Naive thymus-derived CD8-positive, alpha-beta T cell (primary cell): ENCODE data around the gene ARID3C. TPM values are rescaled to one million over a fixed set of nuclear protein-coding genes. Genes with fewer than 3 reads are reported as not detected.
A peak's percentile ranks its signal among the peaks of the same experiment; 100 is the strongest.

ENCODE experiments used
- ATAC-seq, 2 donors: fragments of 150-1000 bp; cut with Tn5 transposase in 1 of 2; sonication (Bioruptor Pico), chemical (Tn5 transposase) in 1 of 2; 1 replicate in 1 of 2; 2 replicates in 1 of 2; pipeline ENCODE4 v1.10.0; 2021; ENCODE audit warnings: mild to moderate bottlenecking in 2 of 2, moderate library complexity in 2 of 2
- POLR2A ChIA-PET: fragments of 350-600 bp; sonication (Branson Sonifier 250); formaldehyde crosslinking; loops from one replicate; lab custom pipeline; 2021; ENCODE audit warnings: antibody characterized with exemption; lab: Charles Lee
- DNase-seq, 10 donors: peaks; one replicate each; pipeline versions ENCODE4 v3.0.0 to v3.0.0-alpha.2; 2020 to 2022
- H3K27ac Mint-ChIP-seq, 10 donors: one replicate each; pipeline ENCODE4 v1.8.0; 2020 to 2022; ENCODE audit warnings: mild to moderate bottlenecking in 10 of 10, mixed read lengths in 10 of 10, moderate library complexity in 4 of 10, inconsistent platforms in 1 of 10
- H3K27me3 Mint-ChIP-seq, 5 donors: one replicate each; pipeline ENCODE4 v1.8.0; 2021 to 2022; ENCODE audit warnings: mixed read lengths in 5 of 5
- H3K36me3 Mint-ChIP-seq, 3 donors: one replicate each; pipeline ENCODE4 v1.8.0; 2020 to 2022; ENCODE audit warnings: mixed read lengths in 3 of 3, mild to moderate bottlenecking in 2 of 3, inconsistent platforms in 1 of 3
- H3K4me1 Mint-ChIP-seq, 4 donors: one replicate each; pipeline ENCODE4 v1.8.0; 2021 to 2022; ENCODE audit warnings: mixed read lengths in 4 of 4
- H3K4me3 Mint-ChIP-seq, 10 donors: one replicate each; pipeline ENCODE4 v1.8.0; 2020 to 2022; ENCODE audit warnings: mild to moderate bottlenecking in 10 of 10, mixed read lengths in 10 of 10, moderate library complexity in 6 of 10, inconsistent platforms in 1 of 10
- H3K9me3 Mint-ChIP-seq, 9 donors: one replicate each; pipeline ENCODE4 v1.8.0; 2020 to 2022; ENCODE audit warnings: mixed read lengths in 9 of 9, mild to moderate bottlenecking in 3 of 9, inconsistent platforms in 1 of 9, moderate library complexity in 1 of 9
- polyA plus RNA-seq, 3 donors: library from polyadenylated mRNA; unstranded; fragments of 300-500 nt; fragmentation: Illumina TruSeq; gene quantifications; one replicate each; pipeline ENCODE4 v1.2.3, GENCODE V29; 2021
- total RNA-seq, 8 experiments: library from RNA in 2 of 8; stranded (reverse) in 2 of 8; gene quantifications; one replicate each; pipeline ENCODE4 v1.2.3 and lab custom pipeline; 2021 to 2026

Gene ARID3C
- total and polyA plus RNA-seq, 5 experiments from 2014 or later, result 0.27 TPM; not detected in 4

DNA sequence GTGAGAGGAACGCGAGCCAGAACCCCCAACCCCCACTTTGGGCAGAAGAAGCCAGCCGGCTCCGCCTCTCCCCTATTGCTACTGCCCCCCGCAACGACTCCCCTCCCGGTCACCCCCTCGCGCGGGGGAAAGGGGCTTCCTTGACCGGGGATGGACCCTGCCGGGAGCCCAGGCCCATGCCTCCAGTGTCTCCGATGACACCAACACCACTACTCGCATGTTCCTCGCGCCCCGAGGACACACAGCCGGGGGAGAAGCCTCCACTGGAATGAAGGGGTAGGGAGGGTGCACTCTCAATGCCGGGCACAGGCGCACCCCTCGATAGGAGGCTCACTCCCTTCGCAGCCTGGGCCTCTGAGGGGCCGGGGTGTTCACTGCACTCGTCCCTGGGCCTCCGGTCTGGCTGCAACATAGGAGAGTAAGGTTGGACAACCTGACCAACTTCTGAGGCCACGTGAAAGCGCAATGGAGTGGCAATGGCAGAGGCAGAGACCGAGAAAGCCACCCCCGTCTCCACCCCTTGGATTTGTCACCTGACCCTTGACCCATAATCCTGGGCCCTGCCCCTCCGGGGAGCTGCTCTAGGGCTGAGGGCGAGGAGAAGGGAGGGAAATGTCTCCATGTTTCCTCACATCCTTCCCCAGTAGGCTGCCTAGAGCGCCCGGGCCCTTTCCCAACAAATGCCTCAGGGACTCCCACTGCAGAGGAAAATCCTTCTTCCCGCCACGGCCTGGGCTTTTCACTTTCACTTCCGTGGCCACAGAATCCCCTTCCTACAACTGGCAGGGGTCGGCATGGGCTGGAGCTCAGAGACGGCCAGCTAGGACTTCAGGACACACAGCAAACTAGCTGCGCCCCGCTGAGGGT, 38.3 kb downstream of the ARID3C start:
- peak in 1 of 10 donors; percentile 18 for DNase-seq
- Mint-ChIP-seq H3K36me3 (peaks cover 0 to 5% (median 5%) of the 10 kb centered on the region in 3 donors), H3K9me3 (no peaks in the 10 kb centered on the region), H3K27ac (no peak overlapping the region), H3K4me3 (peak overlapping the region; percentile 61 to 89 (median 74)), H3K27me3 (peaks cover 45 to 79% (median 68%) of the 10 kb centered on the region in 5 donors), H3K4me1 (peaks cover 25 to 44% (median 31%) of the 10 kb centered on the region in 4 donors)
- POLR2A ChIA-PET, result interaction anchor here (1.2 kb wide), 1 partner anchor 11 kb away, joined by 3 read pairs; no protein-coding TSS in a partner anchor
- ATAC-seq, result peak; percentile 11 to 27

DNA sequence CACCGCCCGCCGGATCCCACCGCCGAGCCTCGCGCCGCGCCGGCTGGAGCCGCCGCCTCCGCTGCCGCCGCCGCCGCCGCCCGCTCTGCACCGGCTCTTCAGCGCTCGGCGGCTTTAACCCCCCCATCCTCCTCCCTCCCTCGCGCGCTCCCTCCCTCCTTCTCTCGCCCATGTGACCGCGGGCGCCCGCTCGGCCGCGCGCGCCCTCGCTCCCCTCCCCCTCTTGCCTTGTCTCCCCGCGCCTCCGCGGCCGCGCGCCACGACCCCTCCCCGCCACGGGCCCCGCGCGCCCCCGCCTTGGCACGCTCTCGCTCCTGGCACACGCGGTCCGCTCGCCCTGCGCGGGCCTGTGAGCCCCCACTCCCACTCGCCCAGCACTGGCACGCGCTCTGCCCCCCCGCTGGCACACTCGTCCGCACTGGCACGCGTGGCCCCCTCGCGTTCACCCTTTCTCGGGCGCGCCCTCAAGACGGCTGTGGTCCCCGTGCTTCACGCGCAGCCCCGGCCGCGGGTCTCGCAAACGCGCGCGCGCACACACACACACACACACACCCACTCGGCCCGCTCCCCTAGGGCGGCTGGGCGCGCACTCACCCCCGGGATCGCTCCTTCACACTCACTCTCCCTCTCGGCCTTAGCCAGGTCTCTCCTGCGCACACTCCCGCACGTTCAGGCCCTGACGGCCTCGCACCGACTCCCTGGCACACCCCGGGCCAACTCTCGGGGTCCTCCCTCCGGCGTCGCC, 39.1 kb downstream of the ARID3C start, which contains the start of gene CNTFR:
Gene CNTFR, minus strand, starts transcription at position 89 of the 745 bp plus-strand sequence. CDS start 20,743 bp downstream, outside the sequence.
- H3K4me1 Mint-ChIP-seq, result peaks cover 25 to 44% (median 31%) of the 10 kb centered on the region in 4 donors
- H3K9me3 Mint-ChIP-seq, result no peaks in the 10 kb centered on the region
- peak within 1 kb of the TSS in 2 of 10 donors; percentile 21 to 30 for H3K27ac Mint-ChIP-seq
- peak; percentile 19 to 24 for ATAC-seq
- peak within 1 kb of the TSS; percentile 73 to 89 (median 82) for H3K4me3 Mint-ChIP-seq
- peaks cover 0 to 5% (median 2%) of the 10 kb centered on the region in 3 donors for H3K36me3 Mint-ChIP-seq
- H3K27me3 Mint-ChIP-seq, result peaks cover 46 to 84% (median 68%) of the 10 kb centered on the region in 5 donors
- POLR2A ChIA-PET, result no interaction called here
- DNase-seq, result no peak

DNA sequence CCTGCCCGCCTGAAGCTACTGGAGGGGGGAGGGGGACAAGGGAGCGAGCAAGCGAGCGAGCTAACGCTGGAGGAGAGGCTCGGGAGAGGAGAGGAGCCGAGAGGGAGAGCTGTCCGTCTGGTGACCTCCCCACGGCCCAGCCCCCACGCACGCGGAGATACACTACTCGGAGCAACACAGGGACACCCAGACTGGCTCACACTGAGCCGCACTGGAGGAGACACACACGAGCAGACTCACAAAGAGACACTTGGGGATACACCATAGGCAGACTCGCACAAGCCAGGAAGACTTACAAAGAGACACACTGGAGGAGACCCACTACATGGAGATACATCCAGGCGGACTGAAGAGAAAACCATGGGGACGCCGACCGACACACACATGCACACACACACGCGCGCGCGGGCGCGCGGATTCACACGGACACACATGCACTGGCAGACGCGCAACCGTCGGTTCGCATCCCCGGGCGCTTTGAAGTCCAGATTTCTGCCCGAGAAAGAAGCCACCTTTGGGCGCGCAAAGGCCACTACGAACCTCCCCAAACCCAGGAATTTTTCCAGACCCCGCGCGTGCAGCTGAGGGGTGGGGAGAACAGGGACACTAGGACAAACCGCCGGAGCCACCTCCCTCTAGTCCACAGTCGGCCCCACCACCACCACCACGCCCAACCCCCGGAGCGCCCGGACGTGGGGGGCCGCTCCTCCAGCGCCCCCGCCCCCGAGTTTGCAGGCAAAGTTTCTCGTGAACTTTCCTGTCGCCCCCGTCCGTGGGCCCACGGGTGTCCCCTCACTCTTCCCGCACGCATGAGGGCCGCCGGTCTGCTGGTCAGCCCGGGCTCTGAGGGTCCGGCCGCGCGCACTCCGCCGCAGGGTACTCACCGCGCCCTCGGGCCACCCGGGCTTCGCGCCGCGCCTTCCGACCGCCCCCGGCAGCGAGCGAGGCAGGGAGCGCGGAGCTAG, 39.9 kb downstream of the ARID3C start:
- DNase-seq (no peak), ATAC-seq (no peak)
- Mint-ChIP-seq H3K27ac (peak overlapping the region in 1 of 10 donors; percentile 30), H3K27me3 (peaks cover 47 to 92% (median 71%) of the 10 kb centered on the region in 5 donors), H3K36me3 (peaks cover 0 to 5% (median 0%) of the 10 kb centered on the region in 3 donors), H3K9me3 (no peaks in the 10 kb centered on the region), H3K4me1 (peaks cover 25 to 44% (median 31%) of the 10 kb centered on the region in 4 donors), H3K4me3 (peak overlapping the region; percentile 44 to 85 (median 79))
- POLR2A ChIA-PET, result no interaction called here

DNA sequence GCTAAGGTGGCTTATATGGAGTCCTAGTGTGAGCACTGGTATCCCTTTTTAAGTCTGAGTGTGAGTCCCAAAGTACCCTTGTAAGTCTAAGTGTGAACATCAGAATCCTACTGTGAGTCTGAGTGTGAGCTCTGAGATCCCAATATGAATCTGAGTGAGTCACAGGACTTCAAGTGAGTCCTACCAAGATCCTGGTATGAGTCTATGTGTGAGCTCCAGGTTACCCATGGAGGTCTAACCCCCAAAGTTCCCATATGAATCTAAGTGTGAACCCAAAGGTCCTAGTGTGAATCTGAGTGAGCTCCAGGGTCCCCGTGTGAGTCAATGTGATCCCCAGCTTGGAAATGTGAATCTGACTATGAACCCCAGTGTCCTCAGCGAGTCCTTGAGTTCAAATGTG, 41.6 kb downstream of the ARID3C start:
- Mint-ChIP-seq H3K4me1 (peaks cover 18 to 32% (median 26%) of the 10 kb centered on the region in 4 donors), H3K4me3 (peak overlapping the region in 4 of 10 donors; percentile 3 to 79 (median 36)), H3K27me3 (peaks cover 38 to 92% (median 70%) of the 10 kb centered on the region in 5 donors), H3K9me3 (no peaks in the 10 kb centered on the region), H3K36me3 (peaks cover 0 to 5% (median 0%) of the 10 kb centered on the region in 3 donors), H3K27ac (no peak overlapping the region)
- POLR2A ChIA-PET, result no interaction called here
- DNase-seq (no peak), ATAC-seq (no peak)

DNA sequence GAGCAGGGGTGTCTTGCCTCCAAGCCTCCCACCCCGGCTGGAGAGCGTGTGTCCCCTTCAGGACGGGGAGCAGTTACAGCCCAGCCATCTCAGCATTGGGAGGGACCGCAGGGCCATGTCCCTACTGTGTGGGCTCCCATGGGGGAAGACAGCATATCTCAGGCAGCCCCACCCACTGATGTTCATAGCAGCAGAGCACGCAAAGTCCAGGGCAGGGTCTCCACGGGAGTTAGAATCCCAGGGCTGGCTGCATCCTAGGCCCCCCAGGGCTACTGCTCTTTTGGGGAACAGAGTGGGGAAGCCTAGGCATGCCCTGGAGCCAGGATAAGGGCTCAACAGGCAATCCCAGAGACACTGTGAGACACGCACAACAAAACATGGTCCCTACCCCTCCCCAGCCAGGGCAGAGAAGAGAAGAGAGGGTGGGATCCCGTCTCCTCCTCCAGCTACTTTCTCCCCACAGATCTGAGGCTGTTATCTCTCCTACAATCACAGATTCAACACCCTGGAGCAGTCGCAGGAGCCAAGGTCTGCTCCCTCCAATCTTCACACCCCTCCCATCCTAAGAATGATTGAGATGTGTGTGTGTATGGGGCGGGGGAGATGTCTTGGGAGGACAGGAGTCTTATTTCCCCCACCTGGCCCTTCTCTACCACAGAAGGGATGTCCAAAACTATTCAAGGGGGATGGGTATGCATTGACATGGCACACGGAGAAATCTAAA, 42.8 kb downstream of the ARID3C start:
- peaks cover 14 to 24% (median 21%) of the 10 kb centered on the region in 4 donors for H3K4me1 Mint-ChIP-seq
- no peaks in the 10 kb centered on the region for H3K9me3 Mint-ChIP-seq
- peaks cover 40 to 91% (median 69%) of the 10 kb centered on the region in 5 donors for H3K27me3 Mint-ChIP-seq
- DNase-seq, result no peak
- POLR2A ChIA-PET, result no interaction called here
- no peak overlapping the region for H3K4me3 Mint-ChIP-seq
- peak overlapping the region in 1 of 10 donors; percentile 30 for H3K27ac Mint-ChIP-seq
- peaks cover 0 to 5% (median 0%) of the 10 kb centered on the region in 3 donors for H3K36me3 Mint-ChIP-seq
- no peak for ATAC-seq

DNA sequence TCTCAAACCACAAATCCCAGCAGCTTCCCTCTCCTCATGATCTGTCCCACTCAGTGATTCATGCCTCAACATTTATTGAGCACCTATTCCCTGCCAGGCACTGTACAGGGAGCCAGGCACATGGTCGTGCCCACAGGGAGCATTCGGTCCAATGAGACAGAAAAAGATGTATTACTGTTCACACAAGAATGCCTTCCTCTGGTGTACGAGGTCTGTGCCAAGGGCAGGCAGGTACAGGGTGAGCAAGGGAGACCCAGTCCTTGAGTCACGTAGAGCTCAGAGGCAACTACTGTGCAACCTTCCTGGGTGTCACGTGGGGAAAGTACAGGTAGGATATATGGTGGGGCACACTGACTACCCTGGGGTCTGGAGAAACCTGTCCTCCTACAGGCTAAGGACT, 43.9 kb downstream of the ARID3C start:
- ATAC-seq, result no peak
- no peak for DNase-seq
- H3K36me3 Mint-ChIP-seq, result peaks cover 0 to 3% (median 0%) of the 10 kb centered on the region in 3 donors
- no peak overlapping the region for H3K27ac Mint-ChIP-seq
- H3K9me3 Mint-ChIP-seq, result no peaks in the 10 kb centered on the region
- peaks cover 48 to 93% (median 73%) of the 10 kb centered on the region in 5 donors for H3K27me3 Mint-ChIP-seq
- H3K4me1 Mint-ChIP-seq, result peaks cover 9 to 13% (median 12%) of the 10 kb centered on the region in 4 donors
- H3K4me3 Mint-ChIP-seq, result no peak overlapping the region
- POLR2A ChIA-PET, result no interaction called here

DNA sequence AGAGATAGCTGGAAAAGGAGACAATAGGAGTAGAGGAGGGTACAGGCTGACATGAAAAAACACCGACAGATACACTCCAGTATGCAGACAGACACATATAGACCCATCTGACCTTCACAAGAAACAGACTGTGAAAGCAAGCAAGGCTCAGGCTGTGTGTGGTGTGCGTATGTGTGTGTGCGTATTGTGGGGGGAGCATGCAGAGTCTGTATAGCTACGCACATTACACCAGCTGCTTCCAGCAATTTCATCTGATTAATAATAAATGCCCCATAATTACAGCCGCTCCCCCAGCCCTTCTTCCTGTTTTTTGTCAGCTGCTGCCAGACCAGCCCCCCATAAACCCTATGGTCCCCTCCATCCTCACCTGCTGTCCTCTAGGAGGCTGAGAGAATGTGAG, 46.1 kb downstream of the ARID3C start:
- POLR2A ChIA-PET, result interaction anchor here (1.1 kb wide), 1 partner anchor 125 kb away, joined by 3 read pairs; the partner anchor contains the start of genes DNAI1 and FAM219A
- Mint-ChIP-seq H3K4me1 (peaks cover 9 to 13% (median 10%) of the 10 kb centered on the region in 4 donors), H3K4me3 (no peak overlapping the region), H3K27ac (no peak overlapping the region), H3K9me3 (no peaks in the 10 kb centered on the region), H3K36me3 (peaks cover 0 to 3% (median 0%) of the 10 kb centered on the region in 3 donors), H3K27me3 (peaks cover 43 to 97% (median 73%) of the 10 kb centered on the region in 5 donors)
- DNase-seq (no peak), ATAC-seq (no peak)

DNA sequence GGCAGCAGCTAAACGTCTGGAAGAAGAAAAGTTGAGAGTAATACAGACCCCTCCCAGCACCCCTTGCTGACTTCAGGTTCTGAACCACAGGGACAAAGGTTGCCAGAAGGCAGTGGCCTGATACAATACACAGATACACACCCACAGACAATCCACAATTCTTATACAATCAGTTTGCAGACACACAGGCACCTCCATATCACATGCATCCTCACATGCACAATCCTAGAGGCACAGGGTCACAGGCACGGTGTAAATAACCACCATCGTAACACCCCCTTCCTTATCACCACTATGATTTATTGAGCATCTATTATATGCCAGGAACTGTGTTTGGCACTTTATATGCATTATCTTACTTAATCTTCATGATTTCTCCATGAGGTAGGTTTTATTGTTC, 47.5 kb downstream of the ARID3C start:
- no peaks in the 10 kb centered on the region for H3K9me3 Mint-ChIP-seq
- no peak overlapping the region for H3K4me3 Mint-ChIP-seq
- no peak for DNase-seq
- POLR2A ChIA-PET, result interaction anchor here (1.1 kb wide), 1 partner anchor 123 kb away, joined by 3 read pairs; the partner anchor contains the start of genes DNAI1 and FAM219A
- peak overlapping the region in 1 of 10 donors; percentile 60 for H3K27ac Mint-ChIP-seq
- peaks cover 35 to 97% (median 72%) of the 10 kb centered on the region in 5 donors for H3K27me3 Mint-ChIP-seq
- peaks cover 13 to 21% (median 16%) of the 10 kb centered on the region in 4 donors for H3K4me1 Mint-ChIP-seq
- no peak for ATAC-seq
- H3K36me3 Mint-ChIP-seq, result peaks cover 0 to 3% (median 0%) of the 10 kb centered on the region in 3 donors

DNA sequence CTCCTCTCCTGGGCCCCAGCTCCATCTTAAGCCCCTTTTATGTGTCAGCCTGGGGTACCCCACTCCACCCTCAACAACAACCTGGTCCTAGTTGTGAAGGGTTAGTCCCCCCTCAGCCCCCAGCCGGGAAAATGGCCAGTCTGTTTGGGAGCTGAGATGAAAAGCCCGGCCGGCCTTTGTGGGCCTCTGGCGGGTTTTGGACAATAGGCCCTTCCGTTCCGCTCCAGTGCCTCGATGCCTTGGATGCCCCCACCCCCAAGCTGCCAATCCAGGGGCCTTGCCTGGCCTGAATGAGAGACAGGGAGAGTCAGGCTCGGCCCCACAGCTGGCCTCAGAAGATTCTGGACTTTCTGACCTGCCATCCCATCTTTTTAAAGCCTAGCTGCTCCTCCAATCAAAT, 48.5 kb downstream of the ARID3C start:
- ATAC-seq, result no peak
- peaks cover 0 to 2% (median 0%) of the 10 kb centered on the region in 3 donors for H3K36me3 Mint-ChIP-seq
- H3K27me3 Mint-ChIP-seq, result peaks cover 35 to 97% (median 69%) of the 10 kb centered on the region in 5 donors

DNA sequence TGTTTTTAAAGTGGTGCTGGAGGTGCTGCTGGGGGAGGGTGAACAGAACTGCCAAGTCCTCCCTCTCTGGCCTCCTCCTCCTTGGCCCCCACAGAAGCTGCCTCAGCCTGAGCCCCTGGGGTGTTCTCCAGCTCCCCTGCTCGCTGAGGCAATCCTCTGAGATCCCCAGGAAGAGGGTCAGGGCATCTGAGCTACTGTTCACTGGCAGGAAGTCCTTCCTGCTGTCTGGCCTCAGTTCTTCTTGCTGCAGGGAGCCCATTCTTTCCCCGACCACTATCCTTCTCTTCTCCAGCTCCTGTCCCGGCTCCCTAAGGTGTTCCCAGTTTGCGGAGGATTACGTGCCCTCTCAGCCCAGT, 49.1 kb downstream of the ARID3C start:
- H3K27ac Mint-ChIP-seq, result peak overlapping the region in 1 of 10 donors; percentile 2
- ATAC-seq (no peak), DNase-seq (no peak)
- peaks cover 0 to 2% (median 0%) of the 10 kb centered on the region in 3 donors for H3K36me3 Mint-ChIP-seq
- peaks cover 13 to 21% (median 15%) of the 10 kb centered on the region in 4 donors for H3K4me1 Mint-ChIP-seq
- peaks cover 32 to 97% (median 66%) of the 10 kb centered on the region in 5 donors for H3K27me3 Mint-ChIP-seq
- peak overlapping the region in 2 of 10 donors; percentile 1 to 11 for H3K4me3 Mint-ChIP-seq
- no peaks in the 10 kb centered on the region for H3K9me3 Mint-ChIP-seq
- POLR2A ChIA-PET, result interaction anchor here (1.4 kb wide), 1 partner anchor 12 kb away, joined by 3 read pairs; no protein-coding TSS in a partner anchor

More for the DNA sequence above, 48.5 kb downstream of the ARID3C start:
- POLR2A ChIA-PET, result no interaction called here
- Mint-ChIP-seq H3K27ac (no peak overlapping the region), H3K4me3 (peak overlapping the region in 2 of 10 donors; percentile 1 to 2), H3K9me3 (no peaks in the 10 kb centered on the region), H3K4me1 (peaks cover 13 to 21% (median 15%) of the 10 kb centered on the region in 4 donors)
- DNase-seq, result no peak
